GM19467 (cell line): Measurements from ENCODE around the gene SOCS4.
"Not testable (repeated sequence)": the region's sequence is repeated elsewhere in the genome, so short reads cannot be mapped to it uniquely, and the experiment has no call there.

ENCODE experiments used
- ATAC-seq: cut with Tn5 transposase; IDR thresholded peaks from one replicate; pipeline ENCODE4 v1.9.1; 2021; ENCODE audit warnings: mild to moderate bottlenecking, moderate library complexity; ENCODE audit not compliant: unreplicated experiment

Gene SOCS4

GRCh38 chr14:55051423-55052268 is 24.6 kb downstream of the SOCS4 start, which contains the start of gene MAPK1IP1L:
Gene MAPK1IP1L, plus strand, starts transcription at chr14:55051647. Its CDS starts 10,037 bp downstream, at chr14:55061684.
- ATAC-seq, result peak; percentile 86

DNA sequence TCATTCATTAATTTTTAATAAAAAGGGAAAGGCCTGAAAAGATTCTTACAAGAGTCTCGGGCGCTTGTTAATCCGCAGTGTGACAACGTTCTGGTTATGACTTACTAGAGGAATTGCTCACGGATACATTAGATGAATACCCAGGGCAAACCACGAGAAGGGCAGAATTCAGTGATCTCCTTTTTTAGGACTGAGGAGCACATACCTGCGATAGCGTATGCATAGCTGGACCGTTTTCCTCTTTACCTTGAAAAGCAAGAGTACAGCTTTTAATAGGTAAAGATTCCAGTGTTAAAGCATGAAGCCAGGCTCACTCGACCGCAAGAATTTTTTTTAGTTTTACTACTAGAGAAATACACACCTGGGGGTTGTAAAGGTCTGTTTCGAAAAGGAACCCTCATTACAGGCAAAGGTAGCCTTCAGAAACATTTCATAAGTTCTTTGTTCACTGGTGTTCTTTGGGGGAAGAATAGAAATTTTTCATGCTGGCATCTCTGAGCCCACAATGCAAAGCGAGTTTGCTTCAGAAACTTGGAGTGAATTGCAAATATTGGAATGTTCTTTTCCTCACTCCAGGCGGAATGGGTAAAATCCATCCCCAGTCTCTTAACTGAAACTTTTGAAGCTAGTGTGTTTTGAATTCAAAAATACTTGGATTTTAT is 25.4 kb downstream of the SOCS4 start:
- ATAC-seq, result peak; percentile 7

DNA sequence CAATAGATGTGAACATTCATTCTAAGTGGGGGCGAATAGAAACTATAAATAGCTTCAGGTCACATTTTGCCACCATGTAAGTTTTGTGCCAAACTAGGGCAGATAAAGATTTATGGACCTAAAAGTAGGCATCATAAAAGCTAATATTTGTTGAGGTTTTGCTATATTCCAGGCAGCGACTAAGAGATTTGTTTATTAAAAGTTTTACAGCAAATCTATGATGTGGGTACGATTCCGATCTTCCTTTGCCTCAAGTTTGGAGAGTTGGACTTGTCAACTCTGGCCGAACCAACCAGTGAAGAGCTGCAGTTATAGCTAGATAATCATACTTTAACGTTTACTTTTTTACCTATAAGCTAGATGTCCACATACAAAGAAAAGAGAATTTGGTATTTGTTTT is 26.0 kb downstream of the SOCS4 start:
- ATAC-seq, result no peak

- ATAC-seq, result no peak
Observed at GRCh38 chr14:55053500-55053899, 26.5 kb downstream of the SOCS4 start.

GRCh38 chr14:55054098-55054497 is 27.1 kb downstream of the SOCS4 start:
- no peak for ATAC-seq

DNA sequence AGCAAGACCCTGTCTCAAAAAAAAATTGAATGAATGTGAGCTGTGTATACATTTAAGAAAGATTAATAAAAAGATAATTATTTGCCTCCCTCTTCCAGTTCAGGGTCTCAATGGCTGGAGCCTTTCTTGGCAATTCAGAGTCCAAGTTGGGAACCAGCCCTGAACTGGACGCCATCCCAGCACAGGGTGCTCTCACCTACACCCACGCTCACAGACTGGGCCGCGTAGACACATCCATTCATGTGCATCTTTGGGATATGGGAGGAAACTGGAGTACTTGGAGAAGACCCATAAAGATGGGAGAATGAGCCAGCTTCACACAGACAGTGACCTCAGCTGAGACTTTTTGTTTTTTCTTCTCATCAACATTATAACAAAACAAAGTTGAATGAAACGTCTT is 30.9 kb downstream of the SOCS4 start:
- ATAC-seq, result no peak

DNA sequence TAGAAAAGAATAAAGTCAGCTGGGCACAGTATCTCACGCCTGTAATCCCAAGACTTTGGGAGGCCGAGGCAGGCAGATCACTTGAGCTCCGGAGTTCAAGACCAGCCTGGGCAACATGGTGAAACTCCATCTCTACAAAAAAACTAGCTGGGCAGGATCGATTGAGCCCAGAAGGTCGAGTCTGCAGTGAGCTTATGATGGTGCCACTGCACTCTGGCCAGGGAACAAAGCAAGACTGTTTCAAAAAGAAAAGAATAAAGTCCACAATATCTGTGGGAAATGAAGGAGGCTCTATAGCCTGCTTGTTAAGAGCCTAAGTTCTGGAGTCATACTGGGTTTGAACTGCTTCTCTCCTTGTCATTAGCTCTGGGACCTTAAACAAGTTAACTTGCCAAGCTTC is 32.3 kb downstream of the SOCS4 start:
- no peak for ATAC-seq

GRCh38 chr14:55062517-55063351 is 35.7 kb downstream of the SOCS4 start:
- ATAC-seq, result no peak

DNA sequence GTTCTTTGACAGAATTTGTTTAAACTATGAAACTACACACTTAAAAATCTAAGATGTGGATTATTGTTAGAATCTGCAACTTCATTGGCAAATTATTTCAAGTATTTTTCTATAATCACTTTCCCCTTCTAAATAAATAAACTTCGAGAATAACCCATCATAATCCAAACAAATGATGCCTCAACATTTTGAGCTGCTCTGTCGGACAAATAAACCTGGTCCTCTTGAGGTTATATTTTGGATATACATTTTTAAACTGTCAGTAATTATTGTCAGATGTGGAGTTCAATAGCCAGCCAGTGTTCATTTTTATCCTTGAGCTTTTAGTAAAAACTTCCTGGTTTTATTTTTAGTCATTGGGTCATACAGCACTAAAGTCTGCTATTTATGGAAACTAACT is 37.9 kb downstream of the SOCS4 start:
- ATAC-seq, result not testable (repeated sequence)

- no peak for ATAC-seq
Observed at GRCh38 chr14:55065411-55065810, 38.4 kb downstream of the SOCS4 start.

DNA sequence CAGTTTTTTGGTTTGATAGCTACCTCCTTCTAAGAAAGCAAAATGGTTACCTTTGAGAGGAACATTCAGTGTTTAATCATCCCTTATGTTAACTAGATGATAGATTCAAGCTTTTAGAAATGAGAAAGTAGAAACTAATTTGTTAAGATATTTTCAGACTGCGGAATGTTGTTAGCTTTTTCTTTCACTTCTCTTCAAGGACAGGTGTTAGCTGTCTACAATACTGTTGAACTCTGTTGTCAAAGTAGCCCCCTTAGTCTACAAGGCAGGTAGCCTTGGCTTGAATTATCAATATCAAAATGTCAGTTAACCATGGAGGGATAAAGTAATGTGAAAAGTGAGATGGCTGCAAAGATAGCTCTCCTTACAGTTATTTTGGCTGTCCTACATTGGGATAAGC is 39.2 kb downstream of the SOCS4 start:
- ATAC-seq, result no peak

DNA sequence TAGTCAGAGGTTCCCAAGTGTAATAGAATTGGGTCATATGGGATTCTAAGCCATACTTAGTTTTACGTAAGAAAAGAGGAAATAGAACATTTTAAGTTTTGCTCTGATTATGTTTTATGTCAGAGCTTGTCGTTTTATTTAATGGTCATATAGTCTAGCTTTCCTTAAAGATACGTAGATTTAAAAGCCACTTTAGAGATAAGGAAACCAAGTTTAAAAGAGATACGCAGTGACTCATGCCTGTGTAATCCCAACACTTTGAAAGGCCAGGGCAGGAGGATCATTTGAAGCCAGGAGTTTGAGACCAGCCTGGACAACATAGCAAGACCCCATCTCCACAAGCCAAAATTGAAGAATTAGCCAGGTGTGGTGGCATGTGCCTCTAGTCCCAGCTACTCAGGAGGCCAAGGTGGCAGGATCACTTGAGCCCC is 44.0 kb downstream of the SOCS4 start:
- no peak for ATAC-seq

GRCh38 chr14:55071870-55072640 is 45.0 kb downstream of the SOCS4 start:
- peak; percentile 37 for ATAC-seq

- no peak for ATAC-seq
Observed at GRCh38 chr14:55073856-55074255, 46.8 kb downstream of the SOCS4 start.

GRCh38 chr14:55074662-55075061 is 47.6 kb downstream of the SOCS4 start:
- peak; percentile 47 for ATAC-seq

GRCh38 chr14:55075628-55076175 is 48.7 kb downstream of the SOCS4 start:
- no peak for ATAC-seq

- ATAC-seq, result no peak
Observed at GRCh38 chr14:55077170-55078151, 50.4 kb downstream of the SOCS4 start.

DNA sequence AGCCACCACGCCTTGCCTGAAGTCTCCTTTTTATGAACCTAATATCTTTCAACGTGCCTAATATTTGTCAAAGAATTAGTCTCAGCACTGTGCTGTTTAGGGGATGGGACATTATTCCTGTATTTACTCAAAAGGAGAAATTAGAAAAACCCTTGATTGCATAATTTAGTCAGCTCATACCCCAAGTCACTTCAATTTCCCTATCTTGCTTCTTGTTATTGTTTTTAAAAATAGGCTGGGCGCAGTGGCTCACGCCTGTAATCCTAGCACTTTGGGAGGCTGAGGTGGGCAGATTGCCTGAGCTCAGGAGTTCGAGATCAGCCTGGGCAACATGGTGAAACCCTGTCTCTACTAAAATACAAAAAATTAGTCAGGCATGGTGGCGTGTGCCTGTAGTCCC is 52.9 kb downstream of the SOCS4 start:
- ATAC-seq, result not testable (repeated sequence)
